H9 (cell line): ENCODE measurements around the gene HNRNPD. TPM values are rescaled to one million over a fixed set of nuclear protein-coding genes. Genes with fewer than 3 reads are reported as not detected.
A peak's percentile ranks its signal among the peaks of the same experiment; 100 is the strongest.

ENCODE experiments used
- DNase-seq: peaks from one replicate; pipeline ENCODE4 v3.0.0-alpha.2; 2017
- H2AFZ ChIP-seq: one replicate; pipeline ENCODE4 v1.6.1; 2013; ENCODE audit warnings: mild to moderate bottlenecking, low read length, control low read depth, moderate library complexity
- H2AK5ac ChIP-seq: 2 replicates; pipeline ENCODE4 v1.6.1; 2013; ENCODE audit warnings: low read length, control low read depth, mixed read lengths; ENCODE audit not compliant: insufficient read length
- H2BK120ac ChIP-seq: one replicate; pipeline ENCODE4 v1.6.1; 2013; ENCODE audit warnings: low read depth, mild to moderate bottlenecking, low read length, control low read depth, inconsistent platforms; ENCODE audit not compliant: poor library complexity, severe bottlenecking
- H2BK12ac ChIP-seq: 2 replicates; pipeline ENCODE4 v1.6.1; 2013; ENCODE audit warnings: low read length, control low read depth, mixed read lengths, low read depth; ENCODE audit not compliant: insufficient read length
- H2BK15ac ChIP-seq: 2 replicates; pipeline ENCODE4 v1.6.1; 2013; ENCODE audit warnings: low read depth, low read length, control low read depth
- H2BK20ac ChIP-seq: one replicate; pipeline ENCODE4 v1.6.1; 2013; ENCODE audit warnings: low read depth, mild to moderate bottlenecking, low read length, control low read depth, inconsistent platforms; ENCODE audit not compliant: poor library complexity, severe bottlenecking
- H2BK5ac ChIP-seq: 2 replicates; pipeline ENCODE4 v1.6.1; 2013; ENCODE audit warnings: low read length, control low read depth, mixed read lengths; ENCODE audit not compliant: insufficient read length
- H3K14ac ChIP-seq: 2 replicates; pipeline ENCODE4 v1.6.1; 2013; ENCODE audit warnings: low read length, control low read depth; ENCODE audit not compliant: insufficient read depth
- H3K18ac ChIP-seq: 2 replicates; pipeline ENCODE4 v1.6.1; 2013; ENCODE audit warnings: low read depth, mild to moderate bottlenecking, mixed read lengths, low read length, control low read depth; ENCODE audit not compliant: insufficient read length
- H3K23ac ChIP-seq: 2 replicates; pipeline ENCODE4 v1.6.1; 2013; ENCODE audit warnings: low read length, control low read depth, mixed read lengths, low read depth; ENCODE audit not compliant: insufficient read length
- H3K23me2 ChIP-seq: 2 replicates; pipeline ENCODE4 v1.6.1; 2013; ENCODE audit warnings: low read depth, mild to moderate bottlenecking, mixed read lengths, low read length, control low read depth; ENCODE audit not compliant: insufficient read length, poor library complexity, severe bottlenecking
- H3K27ac ChIP-seq: 2 replicates; pipeline ENCODE4 v1.5.1; 2013; ENCODE audit warnings: low read length, control low read depth, mixed read lengths, low read depth; ENCODE audit not compliant: insufficient read length
- H3K27me3 ChIP-seq: 2 replicates; pipeline ENCODE4 v1.6.1; 2013; ENCODE audit warnings: low read length, control low read depth, inconsistent platforms; ENCODE audit not compliant: insufficient read depth
- H3K4ac ChIP-seq: 2 replicates; pipeline ENCODE4 v1.6.1; 2013; ENCODE audit warnings: low read depth, mild to moderate bottlenecking, control low read depth, inconsistent platforms, low read length, moderate library complexity
- H3K4me1 ChIP-seq: 2 replicates; pipeline ENCODE4 v1.6.1; 2013; ENCODE audit warnings: low read length, control low read depth, inconsistent platforms; ENCODE audit not compliant: insufficient read depth
- H3K4me2 ChIP-seq: 2 replicates; pipeline ENCODE4 v1.6.1; 2013; ENCODE audit warnings: low read length, control low read depth, mixed read lengths; ENCODE audit not compliant: insufficient read length, insufficient read depth
- H3K56ac ChIP-seq: 2 replicates; pipeline ENCODE4 v1.6.1; 2013; ENCODE audit warnings: low read depth, mild to moderate bottlenecking, mixed read lengths, low read length, control low read depth; ENCODE audit not compliant: insufficient read length
- H3K79me1 ChIP-seq: 2 replicates; pipeline ENCODE4 v1.6.1; 2013; ENCODE audit warnings: low read depth, mild to moderate bottlenecking, moderate library complexity, low read length, control low read depth, inconsistent platforms; ENCODE audit not compliant: insufficient read depth, poor library complexity, severe bottlenecking
- H3K79me2 ChIP-seq: 2 replicates; pipeline ENCODE4 v1.6.1; 2013; ENCODE audit warnings: low read length, control low read depth, inconsistent platforms; ENCODE audit not compliant: insufficient read depth
- H3K9ac ChIP-seq: 2 replicates; pipeline ENCODE4 v1.6.1; 2013; ENCODE audit warnings: low read length, control low read depth, mixed read lengths; ENCODE audit not compliant: insufficient read length; ENCODE audit errors: extremely low read depth
- H3K9me3 ChIP-seq: one replicate; pipeline ENCODE4 v1.6.1; 2013; ENCODE audit warnings: low read depth, low read length, inconsistent platforms; ENCODE audit not compliant: control insufficient read depth
- H3T11ph ChIP-seq: one replicate; pipeline ENCODE4 v1.6.1; 2013; ENCODE audit warnings: mild to moderate bottlenecking, low read length, control low read depth, inconsistent platforms
- H4K20me1 ChIP-seq: one replicate; pipeline ENCODE4 v1.6.1; 2013; ENCODE audit not compliant: control insufficient read depth, insufficient read length, insufficient read depth
- H4K5ac ChIP-seq: 2 replicates; pipeline ENCODE4 v1.6.1; 2013; ENCODE audit warnings: low read depth, mild to moderate bottlenecking, mixed read lengths, low read length, control low read depth; ENCODE audit not compliant: insufficient read length
- H4K8ac ChIP-seq: replicated peaks from 2 replicates; pipeline ENCODE4 v1.6.1; 2013; ENCODE audit warnings: low read length, control low read depth, mixed read lengths, low read depth; ENCODE audit not compliant: insufficient read length
- H4K91ac ChIP-seq: 2 replicates; pipeline ENCODE4 v1.6.1; 2013; ENCODE audit warnings: low read depth, mild to moderate bottlenecking, moderate library complexity, mixed read lengths, low read length, control low read depth; ENCODE audit not compliant: insufficient read length
- H3K27ac Mint-ChIP-seq, 3 experiments: 2 replicates in 2 of 3; 3 replicates in 1 of 3; pipeline ENCODE4 v1.8.0; 2020 to 2021; ENCODE audit warnings: mixed read lengths in 3 of 3, mild to moderate bottlenecking in 1 of 3, moderate library complexity in 1 of 3
- H3K27me3 Mint-ChIP-seq: 2 replicates; pipeline ENCODE4 v1.8.0; 2021; ENCODE audit warnings: low read depth, mild to moderate bottlenecking, moderate library complexity, mixed read lengths
- H3K36me3 Mint-ChIP-seq, 3 experiments: 2 replicates in 2 of 3; 3 replicates in 1 of 3; pipeline ENCODE4 v1.8.0; 2020 to 2021; ENCODE audit warnings: low read depth in 3 of 3, mixed read lengths in 3 of 3; ENCODE audit not compliant: insufficient read depth in 1 of 3
- H3K4me1 Mint-ChIP-seq, 2 experiments: 2 replicates each; pipeline ENCODE4 v1.8.0; 2020; ENCODE audit warnings: mixed read lengths in 2 of 2
- H3K4me3 Mint-ChIP-seq, 2 experiments: 2 replicates in 1 of 2; 3 replicates in 1 of 2; pipeline ENCODE4 v1.8.0; 2020 to 2021; ENCODE audit warnings: mild to moderate bottlenecking in 2 of 2, mixed read lengths in 2 of 2, moderate library complexity in 1 of 2
- H3K9me3 Mint-ChIP-seq, 2 experiments: 2 replicates in 1 of 2; 3 replicates in 1 of 2; pipeline ENCODE4 v1.8.0; 2020; ENCODE audit warnings: mild to moderate bottlenecking in 2 of 2, mixed read lengths in 2 of 2, moderate library complexity in 1 of 2
- CTCF ChIP-seq: fragments of 200-600 bp; sonication (generic); conservative IDR thresholded peaks from 3 replicates; pipeline ENCODE4 v1.8.0; 2021; ENCODE audit warnings: antibody characterized with exemption, mild to moderate bottlenecking
- WGBS: extraction: QIAGEN DNeasy Blood & Tissue Kit; methylation state at CpG from one replicate; pipeline ENCODE4 v1.1.7; 2013; ENCODE audit warnings: missing lambda C conversion rate, low lambda C conversion rate, mixed read lengths; ENCODE audit not compliant: insufficient read length; ENCODE audit errors: extremely low coverage; 5-methylcytosine and 5-hydroxymethylcytosine counted together
- total RNA-seq: library from RNA; stranded (reverse); gene quantifications from 2 replicates; pipeline ENCODE4 v1.2.1, GENCODE V29; 2021

Gene HNRNPD
- total RNA-seq, 1 experiment from 2014 or later, result 611 TPM

- Histone ChIP-seq H3K79me2 (peaks cover 8% of the 10 kb centered on the region; the same call in 1 of the 2 replicates), H2AFZ (no peak overlapping the region), H2BK5ac (no peak overlapping the region), H3K4ac (no peak overlapping the region), H3K9ac (no peak overlapping the region), H3K79me1 (no peaks in the 10 kb centered on the region), H4K91ac (no peak overlapping the region), H3K18ac (no peak overlapping the region), H3K9me3 (no peaks in the 10 kb centered on the region), H3K23me2 (peaks cover under 1% of the 10 kb centered on the region), H3T11ph (no peak overlapping the region), H2AK5ac (no peak overlapping the region), H3K4me2 (no peak overlapping the region), H2BK20ac (no peak overlapping the region), H3K23ac (no peak overlapping the region), H3K14ac (no peak overlapping the region), H2BK12ac (no peak overlapping the region), H2BK15ac (no peak overlapping the region), H3K4me1 (no peaks in the 10 kb centered on the region), H2BK120ac (no peak overlapping the region), H4K20me1 (no peaks in the 10 kb centered on the region), H4K5ac (no peak overlapping the region), H3K56ac (no peak overlapping the region), H4K8ac (no peak overlapping the region), H3K27me3 (no peaks in the 10 kb centered on the region), H3K27ac (no peak overlapping the region)
- TF ChIP-seq CTCF, result no peak
- peaks cover 14 to 15% of the 10 kb centered on the region in 2 experiments for H3K4me1 Mint-ChIP-seq
- no peaks in the 10 kb centered on the region for H3K9me3 Mint-ChIP-seq
- peak overlapping the region in 1 of 3 experiments; percentile 84; a peak in 1 of 7 replicates for H3K27ac Mint-ChIP-seq
- no peaks in the 10 kb centered on the region; the same call in 1 of the 2 replicates for H3K27me3 Mint-ChIP-seq
- no peak overlapping the region for H3K4me3 Mint-ChIP-seq
- WGBS, result no CpG with 5 or more reads among the region's 5 CpGs
- peaks cover 40 to 48% (median 41%) of the 10 kb centered on the region in 3 experiments for H3K36me3 Mint-ChIP-seq
- no peak for DNase-seq
Observed at GRCh38 chr4:82422616-82423015, 48.8 kb upstream of the HNRNPD start.
